Kidney glomerular epithelial cell (primary cell): ENCODE results near the gene PXN.
"Not testable (repeated sequence)": the region's sequence is repeated elsewhere in the genome, so short reads cannot be mapped to it uniquely, and the experiment has no call there.

ENCODE experiments used
- DNase-seq: peaks from one replicate; lab custom pipeline; 2025; lab: John Stamatoyannopoulos, UW

The PXN gene

DNA sequence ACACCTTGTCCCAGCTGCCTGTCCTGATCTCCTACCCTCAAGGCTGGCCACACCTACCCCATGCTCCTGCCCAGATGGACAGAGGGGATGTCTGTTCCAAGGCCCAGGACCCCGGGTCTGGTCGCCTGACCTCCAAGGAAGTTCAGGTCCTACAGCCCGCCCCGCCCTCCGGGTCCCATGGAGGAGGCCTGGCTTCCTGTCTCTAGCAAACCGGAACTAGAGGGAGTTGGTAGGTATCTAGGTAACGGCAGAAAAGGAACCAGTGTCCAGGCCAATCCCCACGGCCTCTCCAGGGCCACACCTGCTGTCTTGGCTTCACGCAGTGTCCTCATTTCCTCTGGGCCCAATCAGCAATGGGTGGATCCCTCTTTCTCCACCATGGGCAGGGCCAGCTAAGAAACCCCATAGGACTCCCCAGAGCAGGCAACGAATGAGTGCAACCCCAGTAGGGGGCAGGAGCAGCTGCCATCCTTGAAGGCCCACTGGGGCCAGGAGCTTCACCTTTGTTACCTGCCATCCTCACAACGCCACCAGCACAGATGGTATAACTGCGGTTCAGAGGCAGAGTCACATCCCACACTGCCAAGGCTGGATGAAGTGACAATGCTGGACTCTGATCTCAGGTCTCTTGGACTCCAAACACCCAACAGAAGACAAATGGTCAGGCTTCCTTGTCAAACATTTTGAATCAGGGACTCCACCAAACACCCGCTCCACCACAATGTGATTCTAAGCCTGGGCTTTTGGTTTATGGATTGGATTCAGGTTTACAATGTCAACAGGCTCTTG, 39.5 kb downstream of the PXN start:
- no peak for DNase-seq

DNA sequence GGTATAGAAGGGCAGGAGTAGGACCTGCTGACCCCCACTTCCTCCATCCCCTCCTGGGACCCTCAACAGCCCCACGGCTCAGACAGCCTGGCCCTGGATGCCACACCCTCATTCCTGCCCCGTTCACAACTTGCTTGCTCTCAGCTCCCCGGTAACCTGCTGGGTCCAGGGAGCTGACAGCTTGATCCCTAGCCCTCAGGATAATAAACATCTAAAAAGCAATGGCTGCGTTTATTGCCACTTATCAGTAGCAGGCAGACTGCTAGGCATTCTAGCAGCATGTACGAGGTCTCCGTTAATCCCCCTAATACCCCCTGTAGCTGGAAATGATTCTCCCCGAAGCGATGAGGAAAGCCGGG, 40.4 kb downstream of the PXN start:
- DNase-seq, result no peak

DNA sequence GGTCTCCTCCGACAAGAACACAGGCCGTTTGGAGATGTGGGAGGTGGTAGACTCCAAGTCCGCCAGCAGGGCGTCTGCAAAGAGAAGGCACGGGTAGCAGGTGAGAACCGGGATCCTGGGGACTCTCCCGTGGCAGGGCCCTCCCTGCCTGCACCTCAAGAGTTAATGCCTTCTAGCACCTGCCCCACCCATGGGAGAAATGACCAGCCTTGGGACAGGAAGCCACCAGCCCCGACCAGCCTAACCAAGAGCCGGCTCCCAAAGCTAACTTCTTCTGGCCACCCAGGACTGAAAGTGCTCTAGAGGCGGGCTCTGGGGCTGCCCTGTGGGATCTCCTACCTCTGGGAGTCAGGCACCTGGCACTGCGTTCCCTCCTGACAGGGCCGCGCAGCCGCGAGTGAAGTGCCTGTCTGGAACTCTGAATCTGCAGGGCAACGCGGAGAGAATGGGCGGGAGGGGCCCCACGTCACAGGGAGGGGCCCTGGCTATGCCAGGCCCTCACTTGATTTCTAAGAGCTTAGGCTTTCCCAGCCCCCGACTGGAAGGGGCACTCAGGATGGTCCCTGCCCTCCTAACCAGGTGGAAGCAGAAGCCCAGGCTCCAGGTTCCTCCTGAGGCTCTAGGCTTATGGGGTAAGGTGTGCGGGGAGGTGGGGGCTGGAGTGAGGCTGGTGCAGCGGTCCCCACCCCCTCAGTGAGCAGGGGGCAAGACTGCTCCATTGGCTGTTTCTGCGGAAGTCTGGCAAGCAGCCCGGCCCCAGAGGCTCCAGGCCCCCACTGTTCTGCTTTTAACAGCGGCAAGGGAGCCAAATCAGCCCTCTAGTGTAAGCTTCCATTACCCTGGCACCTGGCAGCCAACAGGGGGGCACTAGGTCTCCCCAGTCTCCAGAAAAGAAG, 41.0 kb downstream of the PXN start:
- DNase-seq, result no peak

DNA sequence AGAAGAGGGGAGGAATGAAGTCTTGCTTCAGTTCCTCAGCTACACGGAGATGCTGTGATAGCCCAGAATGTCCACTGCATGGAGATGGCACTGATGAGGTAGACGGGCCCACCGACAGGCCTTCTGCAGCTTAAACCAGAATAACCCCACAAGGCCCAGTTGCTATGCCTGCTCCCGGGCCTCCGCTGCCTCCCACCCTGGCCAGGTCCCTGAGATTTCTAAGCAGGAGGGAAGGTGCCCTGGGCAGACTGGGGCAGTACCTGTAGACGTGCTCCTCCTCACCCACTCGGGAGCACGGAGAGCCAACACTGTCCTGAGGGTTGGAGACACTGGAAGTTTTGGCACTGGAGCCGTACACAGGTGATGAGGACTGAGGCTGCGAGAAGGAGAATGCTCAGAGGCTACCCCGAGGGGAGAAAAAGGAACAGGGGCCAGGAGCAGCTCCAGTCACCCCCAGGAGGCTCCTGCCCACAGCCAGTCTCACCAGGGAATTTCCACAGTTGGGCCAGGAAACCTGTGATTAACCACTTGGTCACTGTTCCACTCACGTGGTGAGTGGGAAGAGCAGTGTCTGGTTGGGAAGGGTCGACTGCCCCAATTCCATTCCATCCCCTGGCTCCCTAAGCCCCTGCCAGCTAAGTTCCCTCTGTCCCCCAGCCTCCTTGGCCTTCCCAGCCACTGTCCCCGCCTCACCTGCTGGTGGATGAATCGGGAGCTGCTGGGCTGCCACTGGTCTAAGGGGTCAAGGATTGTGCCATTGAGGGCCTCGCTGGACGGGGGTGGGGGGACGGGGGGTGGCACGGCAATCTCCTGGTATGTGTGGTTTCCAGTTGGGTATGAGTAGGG, 41.8 kb downstream of the PXN start:
- DNase-seq, result no peak

DNA sequence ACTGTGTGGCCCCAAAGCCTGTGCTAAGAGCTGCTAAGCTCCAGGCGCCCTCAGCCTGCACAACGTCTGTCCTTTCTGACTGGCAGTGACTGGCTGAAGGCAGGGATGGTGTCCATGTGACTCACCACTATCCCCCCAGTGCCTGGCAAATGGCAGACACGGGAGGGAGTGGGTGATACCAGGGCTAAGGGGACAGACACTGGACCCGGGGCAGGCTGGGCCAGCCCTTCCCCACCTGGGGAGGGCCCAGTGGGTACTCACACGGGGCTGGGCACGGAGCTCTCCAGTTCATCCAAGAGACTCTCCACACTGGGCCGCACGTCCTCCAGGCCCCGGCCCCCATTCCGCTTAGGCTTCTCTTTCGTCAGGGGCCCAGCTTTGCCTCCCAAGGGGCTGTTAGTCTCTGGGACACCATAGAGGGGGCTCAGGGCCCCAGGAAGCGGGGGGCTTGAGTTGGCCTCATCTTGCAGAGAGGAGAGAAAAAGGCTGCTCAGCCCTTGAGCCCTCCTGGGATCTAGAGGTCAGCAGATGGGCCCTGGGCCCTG, 43.2 kb downstream of the PXN start:
- no peak for DNase-seq

DNA sequence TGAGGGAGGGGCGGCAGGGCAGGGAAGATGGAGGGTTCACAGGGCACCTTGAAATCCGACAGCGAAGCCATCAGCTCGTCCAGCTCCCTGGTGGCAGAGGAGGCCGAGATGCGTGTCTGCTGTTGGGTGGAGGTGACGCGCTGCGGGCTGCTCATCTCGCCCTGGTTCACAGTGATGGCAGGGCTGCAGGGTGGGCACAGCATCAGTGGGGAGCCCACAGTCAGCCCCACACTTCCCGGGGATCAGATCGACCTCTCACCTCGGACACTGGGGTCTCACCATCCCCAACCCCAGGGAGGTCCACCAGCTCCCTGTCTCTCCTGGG, 44.0 kb downstream of the PXN start:
- no peak for DNase-seq

DNA sequence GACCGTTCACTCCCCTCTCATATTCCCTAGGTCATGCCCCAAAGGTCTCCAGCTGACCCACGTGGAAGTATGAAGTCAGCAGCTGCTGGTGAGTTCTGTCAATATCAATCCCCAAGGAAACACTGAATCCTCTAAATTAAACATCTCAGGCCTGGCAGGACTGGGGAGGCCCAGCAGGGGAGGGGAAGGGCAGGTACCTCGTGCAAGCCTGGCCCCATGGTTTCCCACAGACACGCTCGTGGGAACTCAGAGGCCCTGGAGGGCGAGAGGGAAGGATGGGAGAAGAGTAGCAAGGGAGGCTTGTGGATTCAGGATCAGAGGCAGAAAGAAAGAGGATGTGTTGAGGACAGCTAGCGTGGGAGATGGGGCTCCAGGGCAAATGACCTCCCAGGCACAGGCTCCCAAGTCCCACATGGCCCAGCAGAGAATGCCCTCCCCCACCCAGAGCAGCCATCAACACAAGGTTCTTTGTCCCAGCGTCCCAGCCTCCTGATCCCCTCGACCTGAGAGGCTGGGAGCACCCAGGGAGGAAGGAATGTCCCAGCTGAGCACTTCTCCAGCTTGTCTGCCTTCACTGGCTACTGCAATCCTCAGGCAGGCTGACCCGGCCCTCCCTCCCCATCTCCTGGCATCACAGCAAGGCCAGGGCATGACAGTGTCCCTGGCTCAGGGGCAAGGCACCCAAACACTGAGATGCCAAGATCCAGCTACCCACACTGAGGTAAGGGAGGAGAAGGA, 44.5 kb downstream of the PXN start:
- DNase-seq, result no peak

DNA sequence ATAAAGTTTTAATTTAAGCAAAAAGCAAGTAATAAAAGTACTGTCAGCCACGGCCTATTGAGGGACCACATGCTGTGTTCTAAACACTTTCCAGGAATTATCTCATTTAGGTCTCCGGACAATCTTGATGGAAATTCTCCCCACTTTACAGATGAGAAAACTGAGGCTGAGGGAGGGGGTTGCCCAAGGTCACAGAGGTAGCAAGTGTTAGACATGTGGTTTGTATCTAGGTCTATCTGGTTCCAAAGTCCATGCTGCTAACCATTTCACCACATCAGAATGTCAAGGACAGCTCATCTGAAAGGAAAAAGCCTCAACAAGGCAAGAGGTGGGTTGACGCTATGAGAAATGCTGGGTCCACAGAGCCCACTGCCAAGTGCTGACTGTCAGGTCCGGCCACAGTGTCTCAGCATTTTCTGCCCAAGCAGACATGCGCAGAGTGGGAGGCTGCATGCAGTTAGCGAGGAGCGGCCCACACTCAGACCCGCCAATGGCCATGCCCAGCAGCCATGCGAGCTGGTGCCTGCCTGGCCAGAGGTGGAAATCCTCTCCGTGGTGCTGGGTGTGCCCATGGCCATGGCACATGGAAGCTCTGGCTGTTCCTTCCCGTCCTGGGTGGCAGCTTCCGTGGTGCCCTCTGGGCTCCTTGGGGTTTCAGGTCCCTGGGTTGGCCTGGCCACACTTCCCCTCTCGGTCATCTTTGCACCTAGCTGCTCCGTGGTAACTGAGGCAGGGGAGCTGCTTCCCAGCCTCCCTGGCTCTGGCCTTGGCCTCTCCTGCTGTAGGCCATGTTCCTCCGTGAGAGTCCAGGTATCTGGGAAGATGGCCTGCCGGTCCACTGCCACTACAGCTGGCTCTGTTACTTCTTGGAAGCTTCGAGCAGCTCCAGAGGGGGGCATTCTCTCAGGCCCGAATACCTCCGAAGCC, 46.6 kb downstream of the PXN start:
- DNase-seq, result no peak

DNA sequence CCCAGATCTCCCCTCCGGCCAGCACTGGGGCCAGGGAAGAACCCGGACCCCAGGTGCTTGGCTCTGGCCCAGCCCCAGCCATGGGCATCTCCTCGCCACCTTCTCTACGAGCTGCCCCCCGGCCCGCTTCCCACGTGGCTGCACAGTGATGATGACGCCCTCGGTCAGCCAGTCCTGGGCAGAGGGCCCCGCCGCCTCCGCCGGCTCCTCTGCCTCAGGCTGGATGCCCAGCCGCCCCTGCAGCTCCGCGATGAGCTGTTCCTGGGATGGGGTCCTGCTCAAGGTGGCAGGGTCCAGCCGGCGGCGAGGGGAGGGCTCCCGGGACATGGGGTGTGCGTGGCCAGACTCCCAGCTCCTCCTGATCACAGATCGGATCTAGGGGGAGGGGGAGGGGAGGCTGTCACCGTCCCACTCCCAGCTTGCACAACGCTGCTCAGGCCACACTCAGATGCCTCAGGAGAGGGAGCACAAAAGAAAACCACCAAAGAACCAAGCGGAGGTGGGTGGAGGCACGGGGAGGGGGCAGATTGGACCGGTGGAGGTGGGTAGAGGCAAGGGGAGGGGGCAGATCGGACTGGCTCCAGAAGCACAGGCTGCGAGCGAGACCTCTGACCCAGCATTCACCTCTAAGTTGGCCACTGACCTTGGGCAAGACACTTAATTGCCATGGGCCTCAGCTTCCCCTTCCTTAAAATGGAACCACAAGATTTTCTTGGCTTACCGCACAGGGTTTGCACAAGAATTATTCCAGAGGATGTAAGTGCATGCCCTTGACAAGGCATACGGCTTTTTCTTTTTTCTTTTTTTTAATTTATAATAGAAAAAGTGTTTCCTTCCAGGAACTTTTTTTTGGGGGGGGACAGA, 48.6 kb downstream of the PXN start:
- no peak for DNase-seq

DNA sequence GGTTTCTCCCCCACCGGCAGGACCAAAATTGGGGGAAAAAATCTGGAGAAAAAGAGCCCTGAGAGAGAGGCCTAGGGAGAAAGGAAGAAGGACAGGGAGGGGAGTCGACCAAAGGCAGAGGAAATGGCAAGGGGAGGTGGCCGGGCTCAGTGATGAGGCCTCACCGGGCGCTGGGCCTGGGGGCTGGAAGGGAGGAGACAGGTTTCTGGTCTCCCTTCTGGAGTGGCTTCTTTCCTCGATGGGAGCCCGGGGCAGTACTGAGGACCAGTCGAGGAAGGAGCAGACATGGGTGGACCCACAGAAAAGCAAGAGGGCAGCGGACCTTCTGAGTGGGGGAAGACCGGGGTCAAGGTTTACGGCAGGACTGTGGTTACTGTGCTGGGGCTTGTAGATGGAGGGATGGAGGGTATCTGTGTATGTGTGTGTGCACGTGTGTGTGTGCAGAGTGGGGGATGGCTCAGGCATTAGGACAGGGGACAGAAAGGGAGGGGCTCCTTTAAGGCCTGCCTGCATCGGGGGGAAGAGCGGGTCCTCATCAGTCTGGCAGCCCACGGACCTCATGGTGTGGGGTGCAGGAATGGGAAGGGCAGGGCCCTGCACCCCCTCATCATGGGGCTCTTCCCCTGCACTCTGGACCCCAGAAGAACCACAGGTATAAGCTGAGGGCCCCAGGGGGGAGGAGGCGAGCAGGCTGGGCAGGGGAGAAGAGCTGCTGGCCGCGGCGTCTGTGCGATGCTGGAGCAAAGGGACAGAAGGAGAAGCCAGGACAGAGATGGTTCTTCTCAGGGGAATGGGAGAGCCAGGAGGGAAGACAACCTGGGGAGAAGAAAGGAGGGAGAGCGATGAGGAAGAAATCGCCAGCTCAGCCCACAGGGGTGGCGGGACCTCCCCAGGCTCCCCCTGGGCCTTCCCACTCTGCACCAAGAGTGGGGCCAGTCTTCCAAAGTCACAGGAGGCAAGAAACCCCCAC, 49.5 kb downstream of the PXN start:
- DNase-seq, result no peak

DNA sequence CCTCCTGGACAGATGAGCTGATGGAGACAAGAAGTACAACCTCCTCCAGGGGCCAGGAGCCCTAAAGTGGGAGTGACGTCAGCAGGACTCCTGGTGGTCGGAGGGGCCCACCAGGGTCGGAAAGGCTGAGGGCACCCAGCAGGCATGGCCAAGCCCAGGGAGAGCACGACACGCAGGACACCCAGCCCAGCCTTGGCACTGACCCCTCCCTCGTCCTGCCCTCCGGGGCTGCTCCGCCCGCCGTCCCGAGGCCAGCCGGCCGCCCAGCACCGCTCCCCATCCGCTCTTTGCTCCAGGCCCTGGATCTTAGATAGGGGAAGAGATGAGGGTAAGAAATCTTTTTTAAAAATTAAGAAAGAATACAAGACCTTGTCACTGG, 50.2 kb downstream of the PXN start:
- DNase-seq, result no peak

DNA sequence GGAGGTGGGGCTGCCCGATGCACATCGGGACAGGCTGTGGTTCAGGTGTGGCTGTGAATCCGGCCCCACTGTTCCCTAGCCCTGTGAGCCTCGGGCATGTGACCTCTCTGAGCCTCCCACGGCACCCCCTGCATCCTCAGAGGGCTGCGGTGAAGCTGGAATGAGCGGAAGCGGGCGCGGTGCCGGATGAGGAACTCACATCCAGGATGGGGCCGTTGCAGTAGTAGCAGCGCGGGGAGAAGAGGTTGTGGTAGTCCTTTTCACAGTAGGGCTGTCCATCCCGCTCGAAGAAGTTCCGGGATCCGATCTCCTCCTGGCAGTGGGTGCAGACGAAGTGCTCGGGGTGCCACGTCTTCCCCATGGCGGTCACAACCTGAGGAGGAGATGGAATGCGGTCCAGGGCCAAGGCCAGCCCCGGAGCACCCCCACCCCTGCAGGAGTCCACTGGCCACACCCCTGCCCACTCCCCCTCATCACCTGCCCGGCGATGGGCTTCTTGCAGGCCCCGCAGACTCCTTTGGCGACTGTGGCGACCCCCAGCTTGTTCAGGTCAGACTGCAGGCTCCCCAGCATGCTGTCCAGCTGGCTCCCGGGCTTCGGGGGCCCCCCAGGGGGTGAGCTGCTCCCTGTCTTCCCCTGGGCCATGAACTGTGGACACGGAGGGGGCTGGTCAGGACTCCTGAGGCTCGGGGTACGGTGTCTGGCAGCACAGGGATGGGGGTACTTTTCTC, 50.7 kb downstream of the PXN start:
- DNase-seq, result no peak

DNA sequence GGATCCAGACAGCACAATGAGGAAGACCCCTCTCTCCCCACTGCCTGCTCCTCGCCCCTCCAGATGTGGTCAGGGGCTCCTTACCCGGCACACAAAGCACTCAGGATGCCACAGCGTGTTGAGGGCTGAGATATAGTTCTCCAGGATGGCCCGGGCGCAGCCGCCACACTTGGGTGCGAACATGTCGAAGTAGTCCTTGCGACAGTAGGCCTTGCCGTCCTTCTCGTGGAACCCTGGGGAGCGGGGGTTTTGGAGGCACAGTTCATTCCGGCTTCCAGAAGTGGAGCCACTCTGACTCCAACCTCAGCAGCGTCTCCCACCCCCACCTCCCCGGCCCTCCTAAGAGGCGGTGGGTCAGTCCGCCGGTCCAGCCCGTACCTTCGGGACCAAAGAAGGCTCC, 51.8 kb downstream of the PXN start:
- no peak for DNase-seq

DNA sequence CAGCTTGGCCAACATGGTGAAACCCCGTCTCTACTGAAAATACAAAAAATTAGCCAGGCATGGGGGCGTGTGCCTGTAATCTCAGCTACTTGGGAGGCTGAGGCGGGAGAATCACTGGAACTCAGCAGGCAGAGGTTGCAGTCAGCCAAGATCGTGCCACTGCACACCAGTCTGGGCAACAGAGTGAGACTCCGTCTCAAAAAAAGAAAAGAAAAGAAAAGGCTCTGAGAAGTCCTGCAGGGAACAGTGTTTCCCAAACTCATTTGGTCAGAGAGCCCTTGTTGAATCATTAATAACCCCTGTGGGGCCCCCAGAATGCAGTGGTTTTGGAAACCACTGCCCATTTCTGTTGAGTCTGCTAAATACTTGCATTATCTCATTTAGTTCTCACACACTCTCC, 52.3 kb downstream of the PXN start:
- DNase-seq, result not testable (repeated sequence)

DNA sequence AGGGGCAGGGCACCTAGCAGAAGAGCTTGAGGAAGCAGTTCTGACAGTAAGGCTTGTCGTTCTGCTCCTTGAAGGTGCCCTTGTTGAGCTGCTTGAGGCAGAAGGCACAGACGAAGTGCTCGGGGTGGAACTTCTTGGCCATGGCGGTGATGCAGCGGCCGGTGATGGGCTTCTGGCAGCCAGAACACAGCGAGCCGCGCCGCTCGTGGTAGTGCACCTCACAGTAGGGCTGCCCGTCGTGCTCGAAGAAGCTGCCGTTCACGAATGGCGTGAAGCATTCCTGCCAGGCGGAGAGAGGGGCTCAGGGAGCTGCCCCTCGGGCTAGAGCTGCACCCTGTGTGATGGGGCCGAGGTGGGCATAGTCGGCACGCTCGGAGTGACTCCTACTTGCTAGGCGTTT, 53.2 kb downstream of the PXN start:
- DNase-seq, result no peak

DNA sequence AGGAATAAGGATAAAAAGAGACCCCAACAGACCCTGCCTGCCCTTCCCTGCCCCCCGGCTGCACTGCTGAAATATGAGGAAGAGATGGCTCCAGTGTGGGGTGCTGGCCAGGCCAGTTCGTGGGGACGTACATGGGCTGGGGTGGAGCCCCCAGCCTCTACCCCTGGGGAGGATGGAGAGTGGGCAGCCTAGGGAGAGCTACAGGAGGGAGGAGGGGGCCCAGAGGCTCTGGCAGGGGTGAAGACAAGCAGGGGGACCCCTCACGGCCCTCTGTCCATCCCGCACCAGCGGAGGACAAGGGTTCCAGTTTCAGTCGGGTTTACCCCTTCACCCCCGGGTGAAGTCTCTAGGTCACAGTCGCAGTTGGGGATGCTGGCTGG, 53.6 kb downstream of the PXN start:
- no peak for DNase-seq

DNA sequence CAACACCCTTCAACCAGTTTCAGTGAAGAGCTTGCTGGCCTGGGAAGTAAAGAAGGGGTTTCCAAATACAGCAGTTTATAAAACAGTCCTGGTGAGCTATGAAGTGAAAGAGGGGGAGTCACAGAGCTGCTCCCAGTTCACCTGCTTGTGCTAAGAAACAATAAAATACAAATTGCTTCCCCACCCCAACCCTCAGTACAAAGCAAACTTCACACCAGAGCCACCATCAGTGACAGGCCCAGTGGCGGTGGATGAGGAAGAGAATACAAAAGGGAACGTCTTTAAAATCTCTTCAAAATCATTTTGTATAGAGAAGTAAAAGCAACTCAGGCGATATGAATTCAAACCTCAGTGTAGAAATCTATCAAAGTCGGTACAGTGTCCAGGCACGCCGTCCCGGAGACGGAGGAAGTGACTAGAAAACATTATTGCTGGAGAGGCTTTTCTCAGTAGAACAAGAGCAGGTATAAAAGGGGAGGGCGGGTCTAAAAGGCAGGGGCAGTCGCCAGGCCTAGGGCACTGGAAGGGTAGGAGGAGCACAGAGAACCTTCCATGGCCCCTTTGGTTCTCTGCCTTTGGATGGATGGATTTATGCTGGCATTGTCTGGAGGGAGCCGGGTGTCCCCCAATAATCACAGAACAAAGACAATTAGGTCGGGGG, 54.2 kb downstream of the PXN start:
- DNase-seq, result no peak
